Activated CD4-positive, CD25-positive, alpha-beta regulatory T cell (primary cell): Measurements from ENCODE around the gene SLC13A2.

Source experiments
- DNase-seq, 4 experiments: peaks; one replicate each; lab custom pipeline; 2025; lab: John Stamatoyannopoulos, UW

SLC13A2 gene

GRCh38 chr17:28470914-28471366 lies 2.5 kb upstream of the SLC13A2 start:
- no peak for DNase-seq

DNA sequence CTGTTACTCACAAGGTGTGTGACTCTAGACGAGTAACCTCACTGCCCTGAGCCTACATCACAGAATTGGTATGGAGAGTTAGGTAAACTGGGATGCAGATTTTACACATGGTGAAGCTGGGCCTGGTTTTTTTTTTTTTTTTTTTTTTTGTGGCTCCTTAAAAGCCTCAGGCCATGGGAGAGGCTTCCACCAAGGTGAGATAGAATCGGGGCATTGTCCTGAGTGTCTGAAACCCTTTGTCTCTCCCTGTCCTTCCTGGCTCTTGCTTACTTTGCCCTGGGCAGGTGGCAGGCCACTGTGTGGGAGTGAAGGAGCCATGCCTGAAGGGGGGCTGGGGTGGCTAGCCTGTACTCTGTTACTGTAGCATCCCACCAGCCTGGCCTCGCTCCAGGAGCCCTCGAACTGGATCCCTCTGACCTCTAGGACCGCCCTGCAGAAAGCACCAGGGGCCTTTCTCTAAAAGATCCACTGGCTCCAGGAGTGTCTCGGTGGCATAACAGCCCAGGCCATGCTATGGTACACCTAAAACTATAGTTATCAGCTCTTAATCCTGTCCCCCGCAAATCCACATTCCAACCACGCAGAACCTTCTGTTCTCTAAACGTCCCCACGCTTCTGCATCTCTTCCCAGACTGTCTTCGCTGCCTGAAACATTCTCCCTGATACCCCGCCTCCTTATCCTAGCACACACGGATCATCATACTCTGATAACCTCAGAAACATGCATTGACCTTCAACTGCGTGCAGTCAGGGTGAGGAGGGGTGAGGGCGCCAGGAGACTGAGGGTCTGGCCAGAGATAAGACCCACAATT lies 1.7 kb upstream of the SLC13A2 start:
- no peak for DNase-seq

DNA sequence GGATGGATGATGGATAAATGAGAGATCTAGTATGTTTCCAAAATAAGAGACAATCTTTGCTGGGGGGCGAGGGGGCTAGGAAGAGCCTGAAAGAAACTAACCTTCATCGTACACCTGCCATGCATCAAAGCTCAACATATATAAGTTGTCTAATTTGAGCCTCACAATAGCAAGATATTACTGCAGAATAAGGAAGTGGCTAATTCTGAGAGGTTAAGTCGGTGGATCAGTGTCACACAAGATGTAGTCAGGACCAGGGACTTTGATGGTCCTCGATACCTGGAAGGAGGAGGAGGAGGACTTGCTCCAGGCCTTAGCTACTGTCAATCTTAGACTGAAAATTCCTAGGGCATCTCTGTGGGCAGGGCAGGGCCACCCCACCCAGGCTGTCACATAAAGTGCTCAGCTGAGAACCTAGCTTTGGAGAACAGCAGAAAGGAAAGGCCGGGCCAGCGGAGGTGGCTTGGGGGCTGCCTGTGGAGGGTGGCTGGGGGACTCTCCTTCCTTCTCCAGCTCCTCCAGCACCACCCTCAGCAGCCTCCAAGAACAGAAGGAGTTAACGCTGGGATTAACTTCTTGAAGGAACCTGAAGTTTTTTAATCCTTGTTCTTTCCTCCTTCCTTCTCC lies 460 bp upstream of the SLC13A2 start:
- no peak for DNase-seq

- no peak for DNase-seq
Measured at GRCh38 chr17:28474111-28474531, 677 bp downstream of the SLC13A2 start.

GRCh38 chr17:28475151-28475900 lies 1.9 kb downstream of the SLC13A2 start:
- DNase-seq: no peak

DNA sequence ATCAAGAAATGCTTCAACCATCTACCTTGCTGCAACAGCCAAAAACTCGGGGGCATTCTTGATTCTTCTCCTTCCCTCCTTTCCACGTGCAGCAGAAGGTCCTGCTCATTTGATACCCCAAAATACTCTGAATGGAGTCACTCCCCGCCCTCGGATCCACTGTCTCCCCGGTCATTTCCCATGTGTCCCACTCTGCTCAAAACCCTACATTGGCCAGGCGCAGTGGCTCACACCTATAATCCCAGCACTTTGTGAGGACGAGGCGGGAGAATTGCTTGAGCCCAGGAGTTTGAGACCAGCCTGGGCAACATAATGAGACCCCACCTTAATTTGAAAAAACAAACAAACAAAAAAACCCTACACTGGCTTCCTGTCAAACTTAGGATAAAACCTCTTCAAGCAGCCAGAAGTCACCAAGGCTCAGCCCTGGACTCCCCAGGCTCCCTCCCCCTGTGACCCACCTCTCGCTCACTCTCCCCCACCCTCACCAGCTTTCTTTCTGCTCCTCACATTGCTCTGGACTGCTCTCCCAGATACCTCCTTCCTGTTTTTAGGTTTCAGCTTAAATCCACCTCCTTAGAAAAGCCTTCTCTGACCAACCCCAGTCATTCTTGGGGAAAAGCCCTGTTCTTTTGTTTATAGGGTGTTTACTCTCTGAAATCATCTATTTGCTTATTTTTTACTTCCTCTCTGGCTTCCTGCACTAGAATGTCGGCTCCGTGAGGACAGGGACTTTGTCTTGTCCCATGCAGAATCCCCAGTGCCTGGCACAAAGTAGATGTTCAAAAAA lies 2.8 kb downstream of the SLC13A2 start:
- DNase-seq: no peak

- no peak for DNase-seq
Measured at GRCh38 chr17:28477928-28478327, 4.5 kb downstream of the SLC13A2 start.

DNA sequence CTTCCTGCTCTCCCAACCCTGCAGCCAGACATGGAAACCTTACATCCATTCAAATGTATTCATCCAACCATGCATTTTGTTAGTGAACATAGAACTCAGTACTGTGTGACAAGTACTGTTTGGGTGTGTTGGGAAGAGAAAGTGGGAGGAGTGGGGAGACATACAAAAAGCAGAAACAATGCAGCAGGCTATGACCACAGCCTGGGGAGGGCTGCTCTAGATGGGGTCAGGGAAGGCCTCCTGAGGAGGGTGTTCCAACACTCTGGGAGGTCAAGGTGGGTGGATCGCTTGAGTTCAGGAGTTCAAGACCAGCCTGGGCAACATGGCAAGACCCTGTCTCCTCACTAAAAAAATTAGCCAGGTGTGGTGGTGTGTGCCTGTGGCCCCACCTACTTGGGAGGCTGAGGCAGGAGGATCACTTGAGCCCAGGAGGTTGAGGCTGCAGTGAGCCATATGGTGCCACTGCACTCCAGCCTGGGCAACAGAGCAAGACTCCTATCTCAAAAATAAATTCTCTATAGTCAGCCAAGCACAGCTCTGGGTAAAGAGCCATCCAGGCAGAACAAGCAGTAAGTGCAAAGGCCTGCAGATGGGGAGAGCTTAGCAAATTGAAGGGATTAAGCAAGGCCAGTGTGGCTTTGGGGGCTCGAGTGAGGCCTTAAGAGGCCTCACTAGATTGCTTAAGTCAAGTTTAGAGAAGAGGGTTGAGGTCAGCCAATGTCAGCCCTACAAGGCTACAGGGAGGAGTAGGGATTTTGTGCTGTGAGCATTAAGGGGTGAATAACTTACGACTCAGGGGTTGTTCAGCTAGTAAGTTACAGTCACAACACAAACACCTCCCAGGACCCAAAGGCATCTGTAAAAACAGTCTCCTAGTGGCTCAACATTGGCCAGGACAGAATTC lies 5.5 kb downstream of the SLC13A2 start:
- no peak for DNase-seq

DNA sequence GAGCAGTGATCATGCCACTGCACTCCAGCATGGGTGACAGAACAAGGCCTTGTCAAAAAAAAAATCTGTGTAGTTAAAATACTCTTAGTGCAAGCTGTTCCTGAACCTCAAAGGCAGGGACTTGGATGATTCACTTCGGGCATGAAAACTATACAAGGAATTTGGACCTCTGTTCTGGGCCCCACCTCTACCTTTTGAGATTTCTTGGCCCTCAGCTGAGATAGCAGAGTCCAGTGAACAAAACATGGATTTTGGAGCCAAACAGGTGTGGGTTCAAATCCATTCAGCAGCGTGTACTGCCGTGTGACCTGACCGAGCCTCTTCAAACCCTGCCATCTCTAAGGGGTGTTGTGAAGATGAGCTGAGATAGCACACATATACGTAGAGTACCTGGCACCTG lies 6.8 kb downstream of the SLC13A2 start:
- DNase-seq: no peak

GRCh38 chr17:28480799-28481571 lies 7.5 kb downstream of the SLC13A2 start:
- no peak for DNase-seq

- no peak for DNase-seq
Measured at GRCh38 chr17:28482551-28483199, 9.2 kb downstream of the SLC13A2 start.

GRCh38 chr17:28484296-28484695 lies 10.9 kb downstream of the SLC13A2 start:
- DNase-seq: no peak

DNA sequence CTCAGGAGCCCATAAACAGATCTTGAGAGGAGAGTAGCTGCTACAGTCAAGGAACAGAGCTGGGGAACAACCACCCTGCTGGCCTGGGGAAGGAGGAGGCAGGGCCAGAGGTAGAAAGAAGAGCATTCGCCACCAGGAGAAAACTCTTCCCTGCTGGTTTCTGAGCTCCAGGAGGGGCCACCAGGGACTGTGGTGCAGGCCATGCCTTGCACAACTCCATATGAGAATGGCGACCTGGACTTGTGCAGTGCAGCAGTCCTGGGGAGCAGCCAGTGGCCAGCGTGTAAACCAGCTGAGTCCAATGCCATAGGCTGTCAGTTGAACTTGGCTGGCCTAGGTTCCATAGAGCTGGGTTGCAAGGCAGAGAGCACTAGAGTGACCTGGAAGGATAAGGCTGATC lies 11.6 kb downstream of the SLC13A2 start:
- DNase-seq: no peak

DNA sequence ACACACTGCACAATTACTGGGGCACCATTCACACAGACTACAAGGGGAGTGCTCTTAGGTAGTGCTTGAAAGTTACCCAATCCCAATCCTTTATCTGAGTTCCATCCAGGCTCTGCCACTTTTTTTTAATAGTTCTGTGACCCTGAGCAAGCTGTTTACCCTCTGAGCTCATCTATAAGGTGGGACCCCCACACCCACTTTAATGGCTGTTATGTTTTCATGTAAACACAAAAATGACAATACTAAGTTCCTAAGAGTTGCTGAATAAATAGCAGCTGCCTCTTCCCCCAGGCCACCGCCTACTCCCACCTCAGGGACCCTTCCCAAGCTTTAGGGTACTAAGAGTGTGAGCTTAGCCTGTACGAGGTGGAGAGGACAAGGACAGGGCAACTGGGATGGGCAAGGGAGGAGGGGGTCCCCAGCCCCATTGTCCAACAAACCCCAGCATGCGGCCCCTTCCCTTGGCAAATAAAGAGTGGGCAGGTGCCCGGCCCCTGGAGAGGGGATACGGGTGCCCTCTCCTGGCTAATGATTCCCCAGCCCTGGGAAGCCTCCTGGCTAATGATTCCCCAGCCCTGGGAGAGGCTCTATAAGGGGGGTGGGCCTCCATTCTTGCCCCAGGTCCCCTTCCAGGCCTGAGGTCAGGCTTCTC lies 14.6 kb downstream of the SLC13A2 start:
- no peak for DNase-seq

DNA sequence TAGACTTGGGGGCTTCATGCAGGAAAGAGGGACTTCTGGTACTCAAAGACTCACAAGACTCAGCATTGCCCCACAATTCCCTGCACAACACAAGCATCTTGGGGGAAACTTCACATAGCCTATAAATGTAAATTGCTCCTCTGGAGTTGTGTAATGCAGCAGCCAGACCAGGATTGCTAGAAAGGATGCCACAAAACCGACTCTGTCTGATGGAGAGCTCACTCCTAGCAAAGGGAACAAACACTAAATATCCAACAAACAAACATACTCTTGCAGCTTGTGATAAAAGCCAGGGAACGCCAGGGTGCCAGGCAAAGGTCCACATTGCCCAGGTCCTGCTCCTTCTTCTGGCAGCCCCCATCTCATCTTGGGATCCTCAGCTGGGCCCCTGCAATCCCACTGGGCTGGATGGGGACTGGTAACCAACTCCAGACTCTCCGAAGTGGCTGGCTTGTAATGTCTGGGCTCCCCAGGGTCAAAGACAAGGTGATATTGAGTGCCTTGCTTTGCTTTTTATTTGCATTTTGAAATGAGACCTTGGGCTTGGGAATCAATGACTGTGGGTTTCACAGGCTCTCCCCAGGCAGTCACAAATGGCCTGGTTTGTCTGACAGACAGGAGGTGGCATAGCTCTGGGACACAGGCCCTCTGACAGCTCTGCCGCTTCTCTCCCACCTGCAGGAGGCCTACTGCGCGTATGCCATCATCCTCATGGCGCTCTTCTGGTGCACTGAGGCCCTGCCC lies 15.3 kb downstream of the SLC13A2 start:
- DNase-seq: no peak

DNA sequence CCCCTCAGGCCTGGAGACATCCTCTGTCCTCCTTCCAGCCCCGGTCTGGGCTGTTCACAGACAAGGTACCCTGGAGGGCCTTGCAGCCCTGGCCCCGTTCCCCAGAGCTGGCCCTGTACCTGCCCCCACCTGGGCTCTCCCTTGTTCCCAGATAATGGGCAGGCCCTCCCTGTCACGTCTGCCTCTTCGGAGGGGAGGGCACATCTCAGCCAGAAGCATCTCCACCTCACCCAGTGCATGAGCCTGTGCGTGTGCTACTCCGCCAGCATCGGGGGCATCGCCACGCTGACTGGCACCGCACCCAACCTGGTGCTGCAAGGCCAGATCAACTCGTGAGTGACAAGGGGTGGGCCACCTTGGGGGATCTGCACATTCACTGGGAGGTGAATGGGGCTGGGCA lies 17.8 kb downstream of the SLC13A2 start:
- DNase-seq: no peak

DNA sequence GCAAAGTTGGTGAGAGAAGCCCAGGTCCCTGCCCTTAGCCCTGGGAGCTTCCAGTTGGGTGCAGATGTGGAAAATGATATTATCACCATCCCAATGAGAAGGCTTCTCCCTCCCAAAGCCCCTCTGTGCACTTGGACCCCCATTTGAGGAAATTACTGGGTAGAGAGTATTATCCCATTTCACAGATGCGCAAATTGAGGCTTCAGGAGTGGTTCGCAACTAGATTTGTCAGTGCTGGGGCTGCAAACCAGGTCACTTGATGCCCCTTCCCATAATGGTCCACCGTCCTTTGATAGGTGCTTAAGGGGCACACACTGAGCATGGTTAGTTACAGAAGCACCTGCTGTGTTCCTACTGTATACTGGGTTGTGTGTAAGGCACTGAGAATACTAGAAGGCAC lies 18.4 kb downstream of the SLC13A2 start:
- no peak for DNase-seq
